ENCODE data around the gene RAC3. TPM values are rescaled to one million over a fixed set of nuclear protein-coding genes. Genes with fewer than 3 reads are reported as not detected.
A peak's percentile ranks its signal among the peaks of the same experiment; 100 is the strongest.

RAC3 gene
- total RNA-seq, 1 experiment from 2014 or later: 120 TPM

GRCh38 chr17:82017612-82018151 is 13.8 kb upstream of the RAC3 start:
- intact Hi-C loops (cut with micrococcal nuclease): no loop called here
- Histone ChIP-seq H3K27ac (ENCODE audit: low read depth, low read length) (peak overlapping the region; percentile 36; the same call in 1 of the 2 replicates), H3K27me3 (ENCODE audit: insufficient read depth, low read length) (no peaks in the 10 kb centered on the region), H3K4me3 (replicated peaks in 1 of 2; ENCODE audit: low read depth in 1 of 2, low read length in 2 of 2) (no peak overlapping the region), H3K4me1 (ENCODE audit: control insufficient read depth in 1 of 2, insufficient read depth in 2 of 2, low read length in 2 of 2) (peaks cover 21 to 36% of the 10 kb centered on the region in 2 experiments), H3K9ac (ENCODE audit: low read length) (no peak overlapping the region), H2AFZ (ENCODE audit: low read depth, low read length, poor library complexity, severe bottlenecking) (no peak overlapping the region), H3K4me2 (ENCODE audit: low read length) (no peak overlapping the region), H3K9me3 (ENCODE audit: control insufficient read depth in 1 of 2, insufficient read depth in 1 of 2, low read depth in 1 of 2, low read length in 2 of 2) (no peaks in the 10 kb centered on the region), H3K79me2 (ENCODE audit: insufficient read depth, low read length) (peaks cover 34% of the 10 kb centered on the region), H3K9me2 (ENCODE audit: insufficient read depth) (no peaks in the 10 kb centered on the region), H4K20me1 (ENCODE audit: insufficient read depth) (peaks cover 4% of the 10 kb centered on the region; the same call in 1 of the 2 replicates), H3K36me3 (ENCODE audit: control insufficient read depth in 1 of 2, insufficient read depth in 2 of 2, low read length in 2 of 2) (peaks cover 0 to 10% of the 10 kb centered on the region in 2 experiments; a peak in 1 of 4 replicates)
- ChIA-PET RAD21 (ENCODE audit: low non-redundant PET in 1 of 2, low total read pairs in 2 of 2, uncharacterized antibody in 2 of 2, unreplicated experiment in 2 of 2) (no interaction called here), POLR2A (no interaction called here), CTCF (interaction anchor here (1.2 kb wide), 1 partner anchor 58 kb away, joined by 3 read pairs; no protein-coding TSS in a partner anchor)
- no peak for TF ChIP-seq JUND (IDR thresholded peaks at IDR 0.05)
- no peak for TF ChIP-seq RAD21 (IDR thresholded peaks at IDR 0.05; ENCODE audit: low read depth)
- TF ChIP-seq CTCF (IDR thresholded peaks at IDR 0.05 in 2 of 3, conservative IDR thresholded peaks at IDR 0.05 in 1 of 3; ENCODE audit: borderline replicate concordance in 1 of 3, insufficient read depth in 1 of 3, low read depth in 2 of 3, low read length in 2 of 3): no peak
- no peak for TF ChIP-seq MAX (IDR thresholded peaks at IDR 0.05)
- no peak for TF ChIP-seq POLR2A (IDR thresholded peaks at IDR 0.05; ENCODE audit: borderline replicate concordance, extremely low read depth, insufficient read depth, insufficient read length)
- TF ChIP-seq ZNF274 (IDR thresholded peaks at IDR 0.05; ENCODE audit: low read depth, low read length): no peak
- no peak for TF ChIP-seq SRF (IDR thresholded peaks at IDR 0.05; ENCODE audit: low read depth)
- no peak for TF ChIP-seq CBX3 (IDR thresholded peaks at IDR 0.05; ENCODE audit: low read depth)
- TF ChIP-seq EGR1 (IDR thresholded peaks at IDR 0.05; ENCODE audit: low read depth): no peak
- TF ChIP-seq FOSL1 (IDR thresholded peaks at IDR 0.05; ENCODE audit: low read depth): no peak
- TF ChIP-seq ATF3 (IDR thresholded peaks at IDR 0.05): no peak
- BruUV-seq (replicated peaks): no TSS peak
- DNase-seq (ENCODE audit: low read depth, low spot score): no peak
- no peak for ATAC-seq
